ENCODE results near the gene IFT20.

Gene IFT20

DNA sequence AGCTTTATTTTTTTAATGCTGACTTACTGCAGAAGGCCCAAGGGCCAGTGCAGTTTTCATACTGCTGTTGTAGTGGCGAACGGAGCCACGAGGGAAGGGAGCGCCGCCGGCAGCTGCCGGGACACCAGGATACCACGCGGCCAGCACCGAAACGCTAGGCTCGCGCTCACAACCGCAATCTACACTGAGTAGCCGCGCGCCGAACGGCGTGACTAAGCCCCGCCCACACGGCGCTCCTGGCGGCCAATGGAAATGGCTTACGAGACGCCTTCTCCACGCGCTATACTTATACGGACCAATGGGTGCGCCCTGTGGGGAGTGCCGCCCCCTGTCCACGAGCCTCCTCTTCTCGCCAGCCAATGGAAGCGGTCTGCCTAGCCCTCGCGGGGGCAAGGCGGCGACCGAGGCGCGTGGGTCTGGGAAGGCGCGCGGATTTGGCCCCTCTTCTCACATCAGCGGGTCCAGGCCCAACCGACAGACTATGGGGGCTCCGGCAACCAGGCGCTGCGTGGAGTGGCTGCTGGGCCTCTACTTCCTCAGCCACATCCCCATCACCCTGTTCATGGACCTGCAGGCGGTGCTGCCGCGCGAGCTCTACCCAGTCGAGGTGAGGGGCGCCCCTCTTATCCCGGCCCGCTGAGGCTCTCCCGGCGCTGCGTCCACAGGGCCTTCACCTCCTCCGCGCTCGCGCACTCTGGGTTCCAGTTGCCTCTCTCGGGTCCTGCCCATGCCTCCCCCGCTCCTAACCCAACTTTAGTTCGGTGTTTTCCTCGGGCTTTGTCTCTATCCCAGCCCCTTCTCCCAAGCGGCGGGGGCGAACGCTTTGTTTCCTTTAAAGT, 16.3 kb downstream of the IFT20 start, which contains the start of gene TMEM97:
TSS of gene TMEM97 (plus strand) at position 442 of the 839 bp plus-strand sequence. CDS start at position 482, 40 bp downstream.
- peak; percentile 88 for TF ChIP-seq TAF1 (IDR thresholded peaks at IDR 0.05; ENCODE audit: borderline replicate concordance, insufficient read depth, low read length)
- TF ChIP-seq FOXP2 (optimal IDR thresholded peaks at IDR 0.05; ENCODE audit: borderline replicate concordance, extremely low read depth, extremely low read length, insufficient read depth) = peak; percentile 59
- peak; percentile 66; the same call in 1 of the 2 replicates for TF ChIP-seq SIN3A (IDR thresholded peaks at IDR 0.05; ENCODE audit: borderline replicate concordance, insufficient read depth, low read length)
- TF ChIP-seq, protein P1, sequence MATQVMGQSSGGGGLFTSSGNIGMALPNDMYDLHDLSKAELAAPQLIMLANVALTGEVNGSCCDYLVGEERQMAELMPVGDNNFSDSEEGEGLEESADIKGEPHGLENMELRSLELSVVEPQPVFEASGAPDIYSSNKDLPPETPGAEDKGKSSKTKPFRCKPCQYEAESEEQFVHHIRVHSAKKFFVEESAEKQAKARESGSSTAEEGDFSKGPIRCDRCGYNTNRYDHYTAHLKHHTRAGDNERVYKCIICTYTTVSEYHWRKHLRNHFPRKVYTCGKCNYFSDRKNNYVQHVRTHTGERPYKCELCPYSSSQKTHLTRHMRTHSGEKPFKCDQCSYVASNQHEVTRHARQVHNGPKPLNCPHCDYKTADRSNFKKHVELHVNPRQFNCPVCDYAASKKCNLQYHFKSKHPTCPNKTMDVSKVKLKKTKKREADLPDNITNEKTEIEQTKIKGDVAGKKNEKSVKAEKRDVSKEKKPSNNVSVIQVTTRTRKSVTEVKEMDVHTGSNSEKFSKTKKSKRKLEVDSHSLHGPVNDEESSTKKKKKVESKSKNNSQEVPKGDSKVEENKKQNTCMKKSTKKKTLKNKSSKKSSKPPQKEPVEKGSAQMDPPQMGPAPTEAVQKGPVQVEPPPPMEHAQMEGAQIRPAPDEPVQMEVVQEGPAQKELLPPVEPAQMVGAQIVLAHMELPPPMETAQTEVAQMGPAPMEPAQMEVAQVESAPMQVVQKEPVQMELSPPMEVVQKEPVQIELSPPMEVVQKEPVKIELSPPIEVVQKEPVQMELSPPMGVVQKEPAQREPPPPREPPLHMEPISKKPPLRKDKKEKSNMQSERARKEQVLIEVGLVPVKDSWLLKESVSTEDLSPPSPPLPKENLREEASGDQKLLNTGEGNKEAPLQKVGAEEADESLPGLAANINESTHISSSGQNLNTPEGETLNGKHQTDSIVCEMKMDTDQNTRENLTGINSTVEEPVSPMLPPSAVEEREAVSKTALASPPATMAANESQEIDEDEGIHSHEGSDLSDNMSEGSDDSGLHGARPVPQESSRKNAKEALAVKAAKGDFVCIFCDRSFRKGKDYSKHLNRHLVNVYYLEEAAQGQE (IDR thresholded peaks at IDR 0.05; ENCODE audit: insufficient read depth in 1 of 2, low read depth in 2 of 2, low read length in 2 of 2) = peak in 1 of 2 experiments; percentile 56; a peak in 1 of 4 replicates
- TF ChIP-seq POLR2AphosphoS5 (IDR thresholded peaks at IDR 0.05; ENCODE audit: low read depth, low read length) = peak; percentile 81

GRCh38 chr17:28317966-28318758, 17.1 kb downstream of the IFT20 start:
- TF ChIP-seq POLR2AphosphoS5 (IDR thresholded peaks at IDR 0.05; ENCODE audit: low read depth, low read length) (no peak), FOXP2 (optimal IDR thresholded peaks at IDR 0.05; ENCODE audit: borderline replicate concordance, extremely low read depth, extremely low read length, insufficient read depth) (no peak)

DNA sequence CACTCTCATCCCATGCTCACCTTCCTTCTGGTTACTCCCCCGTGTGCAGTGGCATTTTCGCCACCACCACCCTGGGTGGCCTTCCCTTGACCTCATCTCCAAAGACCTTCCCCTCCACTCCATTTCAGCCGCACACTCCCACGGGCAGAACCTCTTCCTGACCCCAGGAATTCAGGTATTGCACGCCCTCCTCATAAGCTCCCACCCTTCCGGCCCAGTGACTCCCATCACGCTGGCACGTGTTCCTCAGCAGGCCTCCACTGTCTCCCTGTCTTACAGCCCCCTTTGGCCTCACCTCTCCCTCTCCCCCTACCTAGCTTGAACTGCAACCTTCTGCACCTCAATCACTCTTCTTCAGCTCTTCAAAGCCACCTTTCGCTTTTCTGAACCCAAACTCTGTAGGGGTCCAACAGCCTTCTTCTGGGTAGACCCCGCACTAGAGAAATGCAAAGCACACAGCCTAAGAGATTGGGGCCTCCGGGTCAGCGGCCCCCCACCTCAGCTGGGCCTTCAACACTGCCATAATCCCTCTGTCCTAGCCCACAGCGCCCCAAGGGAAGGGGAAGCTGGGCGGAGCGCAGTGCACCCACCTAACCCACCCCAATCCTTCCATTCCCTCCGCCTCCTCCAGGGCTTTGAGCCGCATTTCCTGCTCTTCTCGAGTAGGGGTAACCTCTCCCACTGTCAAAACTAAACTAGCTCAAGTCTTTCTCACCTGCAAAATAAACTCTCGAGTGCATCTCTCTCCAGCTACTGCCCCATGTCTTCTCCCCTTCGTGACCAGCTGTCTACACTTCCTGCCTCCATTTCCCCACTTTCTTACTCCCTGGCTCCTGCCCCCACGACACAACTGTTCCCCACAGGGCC, 17.9 kb downstream of the IFT20 start:
- TF ChIP-seq TAF1 (IDR thresholded peaks at IDR 0.05; ENCODE audit: borderline replicate concordance, insufficient read depth, low read length) (no peak), FOXP2 (optimal IDR thresholded peaks at IDR 0.05; ENCODE audit: borderline replicate concordance, extremely low read depth, extremely low read length, insufficient read depth) (no peak), SIN3A (IDR thresholded peaks at IDR 0.05; ENCODE audit: borderline replicate concordance, insufficient read depth, low read length) (no peak), POLR2AphosphoS5 (IDR thresholded peaks at IDR 0.05; ENCODE audit: low read depth, low read length) (no peak)
- TF ChIP-seq, protein P1 (IDR thresholded peaks at IDR 0.05; ENCODE audit: insufficient read depth in 1 of 2, low read depth in 2 of 2, low read length in 2 of 2) = no peak

GRCh38 chr17:28315846-28316705, 19.2 kb downstream of the IFT20 start:
- TF ChIP-seq SIN3A (IDR thresholded peaks at IDR 0.05; ENCODE audit: borderline replicate concordance, insufficient read depth, low read length) (no peak), POLR2AphosphoS5 (IDR thresholded peaks at IDR 0.05; ENCODE audit: low read depth, low read length) (no peak), TAF1 (IDR thresholded peaks at IDR 0.05; ENCODE audit: borderline replicate concordance, insufficient read depth, low read length) (no peak), FOXP2 (optimal IDR thresholded peaks at IDR 0.05; ENCODE audit: borderline replicate concordance, extremely low read depth, extremely low read length, insufficient read depth) (no peak)
- TF ChIP-seq, protein P1 (IDR thresholded peaks at IDR 0.05; ENCODE audit: insufficient read depth in 1 of 2, low read depth in 2 of 2, low read length in 2 of 2) = no peak
